Measurements from ENCODE around the gene PPP2R5C. TPM values are rescaled to one million over a fixed set of nuclear protein-coding genes. Genes with fewer than 3 reads are reported as not detected.

PPP2R5C gene
- total RNA-seq, 2 donors from 2014 or later: 516 to 530 TPM

DNA sequence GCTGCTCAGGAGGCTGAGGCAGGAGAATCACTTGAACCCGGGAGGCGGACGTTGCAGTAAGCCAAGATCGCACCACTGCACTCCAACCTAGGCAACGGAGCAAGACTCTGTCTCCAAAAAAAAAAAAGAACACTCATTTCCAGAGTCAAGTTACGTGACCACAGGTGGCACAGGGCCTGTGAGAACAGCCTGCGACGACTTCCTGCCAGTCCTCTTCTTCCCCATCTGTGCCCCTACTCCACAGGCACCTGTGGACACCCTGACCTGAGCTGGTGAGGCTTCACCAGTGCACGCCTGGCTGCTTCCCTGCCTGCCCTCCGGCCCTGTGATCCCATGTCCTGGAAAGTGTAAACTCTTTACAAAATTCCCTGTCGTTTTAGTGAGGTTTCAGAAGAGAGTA is 77.7 kb downstream of the PPP2R5C start:
- H3K9me3 ChIP-seq (ENCODE audit: control insufficient read depth, low read length, poor library complexity, severe bottlenecking): no peaks in the 10 kb centered on the region
- peak overlapping the region; percentile 83 for H3K4me3 Mint-ChIP-seq
- DNase-seq (no peak), ATAC-seq (peak; percentile 51)
- no peaks in the 10 kb centered on the region for H3K27me3 Mint-ChIP-seq
- H3K27ac Mint-ChIP-seq: peak overlapping the region; percentile 98
- peaks cover 9% of the 10 kb centered on the region for H3K36me3 Mint-ChIP-seq (ENCODE audit: low read depth)
- peaks cover 75% of the 10 kb centered on the region for H3K4me1 Mint-ChIP-seq

DNA sequence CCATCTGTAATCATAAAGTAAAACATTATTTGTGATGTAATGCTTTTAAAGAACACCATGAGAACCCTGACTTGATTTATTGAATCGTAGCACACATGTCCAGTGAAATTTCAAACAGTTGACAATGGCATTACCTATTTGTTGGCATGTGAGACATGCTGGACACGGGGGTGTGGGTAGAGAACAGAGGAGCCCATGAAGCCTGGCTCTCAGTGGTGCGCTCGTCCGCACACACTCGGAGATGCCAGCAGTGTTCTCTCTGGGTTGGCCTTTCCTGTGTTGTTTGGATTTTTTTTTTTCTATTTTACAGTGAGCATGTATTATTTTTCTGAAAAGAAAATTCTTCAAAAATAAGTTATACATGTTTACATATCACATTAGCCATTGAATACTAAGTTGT is 78.2 kb downstream of the PPP2R5C start:
- peaks cover 76% of the 10 kb centered on the region for H3K4me1 Mint-ChIP-seq
- peak overlapping the region; percentile 83 for H3K4me3 Mint-ChIP-seq
- H3K36me3 Mint-ChIP-seq (ENCODE audit: low read depth): peaks cover 9% of the 10 kb centered on the region

DNA sequence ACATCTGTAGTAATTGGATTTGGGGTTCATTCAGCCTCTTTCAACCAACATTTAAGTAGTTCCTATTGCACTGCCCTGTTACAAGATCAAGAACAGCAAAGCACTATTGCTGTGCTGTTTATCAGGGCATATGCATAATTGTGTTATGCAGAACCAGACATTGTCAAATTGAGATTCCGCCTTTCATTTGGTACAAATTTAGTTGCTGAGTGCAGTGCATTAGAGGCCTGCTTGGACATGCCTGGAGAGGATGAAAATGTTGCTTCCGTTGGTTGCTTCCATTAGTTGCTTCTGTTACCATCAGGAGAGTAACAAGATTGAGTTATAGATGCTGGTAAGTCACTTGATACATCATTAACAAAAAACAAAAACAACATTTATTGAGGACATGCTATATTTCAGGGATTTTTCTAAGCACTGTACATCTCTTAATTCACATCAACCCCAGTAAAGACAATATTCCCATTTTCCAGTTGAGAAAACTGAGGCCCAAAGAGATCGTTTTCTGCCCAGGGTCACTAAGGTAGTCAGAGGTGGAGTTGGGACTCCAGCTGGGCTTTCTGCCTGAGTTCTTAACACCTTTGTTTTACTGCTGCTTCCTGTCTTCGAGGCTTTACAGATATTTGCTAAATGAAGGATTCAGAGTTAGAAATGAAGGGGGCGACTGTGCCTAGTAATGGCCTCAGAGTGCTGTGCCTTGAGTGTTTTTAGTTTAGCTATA is 79.3 kb downstream of the PPP2R5C start:
- no peaks in the 10 kb centered on the region for H3K27me3 Mint-ChIP-seq
- peak overlapping the region; percentile 98 for H3K27ac Mint-ChIP-seq
- ATAC-seq (no peak), DNase-seq (no peak)
- peaks cover 74% of the 10 kb centered on the region for H3K4me1 Mint-ChIP-seq
- peak overlapping the region; percentile 58 for H3K4me3 Mint-ChIP-seq
- H3K36me3 Mint-ChIP-seq (ENCODE audit: low read depth): peaks cover 9% of the 10 kb centered on the region
- no peaks in the 10 kb centered on the region for H3K9me3 ChIP-seq (ENCODE audit: control insufficient read depth, low read length, poor library complexity, severe bottlenecking)

More for the DNA sequence above, 78.2 kb downstream of the PPP2R5C start:
- Mint-ChIP-seq H3K27ac (peak overlapping the region; percentile 98), H3K27me3 (no peaks in the 10 kb centered on the region)
- H3K9me3 ChIP-seq (ENCODE audit: control insufficient read depth, low read length, poor library complexity, severe bottlenecking): no peaks in the 10 kb centered on the region
- DNase-seq: no peak
- no peak for ATAC-seq

DNA sequence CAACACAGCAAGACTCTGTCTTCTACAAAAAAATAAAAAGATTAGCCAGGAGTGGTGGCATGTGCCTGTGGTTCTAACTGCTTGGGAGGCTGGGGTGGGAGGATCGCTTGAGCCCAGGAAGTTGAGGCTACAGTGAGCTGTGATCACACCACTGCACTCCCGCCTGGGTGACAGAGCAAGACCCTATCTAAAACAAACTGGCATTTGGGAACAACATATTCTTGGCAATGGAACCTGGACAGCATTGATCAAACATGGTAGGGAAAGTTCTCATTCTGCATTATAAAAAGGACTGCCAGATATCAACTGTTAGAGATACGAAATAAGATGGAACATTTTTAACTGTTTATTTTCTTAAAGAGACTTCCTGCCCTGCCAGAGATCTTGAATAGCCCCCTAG is 81.5 kb downstream of the PPP2R5C start:
- peak overlapping the region; percentile 7 for H3K4me3 Mint-ChIP-seq
- no peaks in the 10 kb centered on the region for H3K27me3 Mint-ChIP-seq
- peak overlapping the region; percentile 98 for H3K27ac Mint-ChIP-seq
- H3K9me3 ChIP-seq (ENCODE audit: control insufficient read depth, low read length, poor library complexity, severe bottlenecking): no peaks in the 10 kb centered on the region
- peaks cover 76% of the 10 kb centered on the region for H3K4me1 Mint-ChIP-seq
- DNase-seq (no peak), ATAC-seq (no peak)
- peaks cover 7% of the 10 kb centered on the region for H3K36me3 Mint-ChIP-seq (ENCODE audit: low read depth)

DNA sequence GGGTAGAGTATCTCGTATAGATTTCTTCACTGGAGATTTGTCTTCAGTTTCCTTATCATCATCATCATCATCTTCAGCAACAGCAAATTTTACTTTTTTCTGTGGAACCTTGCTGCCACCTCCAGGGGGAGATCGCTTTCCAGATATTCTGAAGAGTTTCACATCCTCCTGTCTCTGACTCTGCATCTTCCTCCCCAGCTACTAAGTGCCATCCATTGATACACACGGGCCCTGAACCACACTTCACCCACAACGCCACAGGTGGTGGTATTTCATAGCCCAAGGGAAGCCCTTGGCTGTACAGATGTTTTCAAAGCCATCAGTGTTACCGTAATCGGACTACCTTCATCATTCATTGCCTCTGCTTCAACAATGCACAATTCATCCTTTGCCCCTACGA is 82.2 kb downstream of the PPP2R5C start:
- Mint-ChIP-seq H3K27me3 (no peaks in the 10 kb centered on the region), H3K4me3 (peak overlapping the region; percentile 74), H3K36me3 (ENCODE audit: low read depth) (peaks cover 6% of the 10 kb centered on the region), H3K27ac (peak overlapping the region; percentile 98), H3K4me1 (peaks cover 74% of the 10 kb centered on the region)
- ATAC-seq (peak; percentile 88), DNase-seq (peak in 2 of 3 donors; percentile 42 to 45)
- no peaks in the 10 kb centered on the region for H3K9me3 ChIP-seq (ENCODE audit: control insufficient read depth, low read length, poor library complexity, severe bottlenecking)

DNA sequence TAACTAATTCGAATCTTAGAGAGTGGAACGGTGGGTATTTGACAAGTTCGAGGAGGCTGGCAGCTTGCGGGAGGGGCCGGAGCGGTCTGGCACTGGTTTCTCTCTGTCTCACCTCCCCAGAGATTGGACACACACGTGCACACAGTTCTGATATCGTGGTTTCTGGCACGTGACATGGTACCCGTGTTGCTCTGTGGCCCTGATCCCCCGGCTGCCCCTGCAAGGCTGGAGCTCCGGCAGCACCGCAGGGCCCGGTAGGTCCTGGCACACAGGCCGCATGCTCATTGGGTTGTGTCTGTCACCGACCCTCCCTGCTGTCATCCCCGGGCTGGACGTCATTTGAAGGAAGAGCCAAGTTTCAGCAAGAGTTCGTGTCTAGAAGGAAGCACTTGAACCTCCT is 82.7 kb downstream of the PPP2R5C start:
- ATAC-seq (no peak), DNase-seq (no peak)
- Mint-ChIP-seq H3K27ac (peak overlapping the region; percentile 98), H3K27me3 (no peaks in the 10 kb centered on the region), H3K4me3 (peak overlapping the region; percentile 28), H3K4me1 (peaks cover 74% of the 10 kb centered on the region), H3K36me3 (ENCODE audit: low read depth) (peaks cover 6% of the 10 kb centered on the region)
- no peaks in the 10 kb centered on the region for H3K9me3 ChIP-seq (ENCODE audit: control insufficient read depth, low read length, poor library complexity, severe bottlenecking)

DNA sequence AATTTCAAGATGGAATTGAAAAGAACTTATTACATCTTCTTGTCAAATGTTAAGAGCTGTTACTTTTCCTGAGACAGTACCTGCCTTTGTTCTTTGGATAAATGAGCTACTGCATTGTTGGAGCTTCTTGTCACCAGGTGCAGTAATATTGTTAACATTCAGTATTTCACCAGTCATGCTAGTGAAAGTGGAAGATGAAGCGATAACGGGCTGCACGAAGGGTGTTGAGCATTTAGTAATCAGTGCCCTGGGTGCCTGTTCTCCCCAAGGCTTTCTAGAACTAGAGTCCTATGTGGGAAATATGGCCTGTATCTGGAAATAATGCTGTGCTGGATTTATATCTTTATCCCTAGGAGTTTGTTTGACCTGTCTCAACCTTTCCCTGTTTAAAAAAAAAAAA is 83.2 kb downstream of the PPP2R5C start:
- ATAC-seq (no peak), DNase-seq (no peak)
- Mint-ChIP-seq H3K27me3 (no peaks in the 10 kb centered on the region), H3K4me1 (peaks cover 74% of the 10 kb centered on the region), H3K36me3 (ENCODE audit: low read depth) (peaks cover 4% of the 10 kb centered on the region), H3K27ac (peak overlapping the region; percentile 98), H3K4me3 (peak overlapping the region; percentile 28)
- H3K9me3 ChIP-seq (ENCODE audit: control insufficient read depth, low read length, poor library complexity, severe bottlenecking): no peaks in the 10 kb centered on the region

DNA sequence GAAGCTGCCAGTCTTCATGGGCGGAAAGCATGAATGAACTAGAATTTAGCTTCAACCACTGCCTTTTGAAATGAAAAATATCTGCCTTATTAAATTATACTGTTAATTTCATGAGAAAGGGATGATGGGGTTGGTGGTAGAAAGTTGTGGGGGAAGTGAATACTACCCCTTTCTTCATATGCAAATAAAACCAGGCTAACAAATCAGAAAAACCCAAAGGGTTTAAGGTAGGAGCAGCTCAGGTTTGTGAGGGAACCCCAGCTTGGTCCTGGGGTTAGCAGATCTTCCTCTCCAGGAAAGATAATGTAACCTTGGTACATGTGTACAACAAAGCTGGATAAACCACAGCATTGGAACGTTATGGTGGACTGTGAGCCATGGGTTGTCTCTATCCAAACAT is 84.0 kb downstream of the PPP2R5C start:
- Mint-ChIP-seq H3K4me1 (peaks cover 80% of the 10 kb centered on the region), H3K27me3 (no peaks in the 10 kb centered on the region), H3K4me3 (no peak overlapping the region), H3K27ac (peak overlapping the region; percentile 98), H3K36me3 (ENCODE audit: low read depth) (peaks cover 4% of the 10 kb centered on the region)
- ATAC-seq (no peak), DNase-seq (no peak)
- no peaks in the 10 kb centered on the region for H3K9me3 ChIP-seq (ENCODE audit: control insufficient read depth, low read length, poor library complexity, severe bottlenecking)

DNA sequence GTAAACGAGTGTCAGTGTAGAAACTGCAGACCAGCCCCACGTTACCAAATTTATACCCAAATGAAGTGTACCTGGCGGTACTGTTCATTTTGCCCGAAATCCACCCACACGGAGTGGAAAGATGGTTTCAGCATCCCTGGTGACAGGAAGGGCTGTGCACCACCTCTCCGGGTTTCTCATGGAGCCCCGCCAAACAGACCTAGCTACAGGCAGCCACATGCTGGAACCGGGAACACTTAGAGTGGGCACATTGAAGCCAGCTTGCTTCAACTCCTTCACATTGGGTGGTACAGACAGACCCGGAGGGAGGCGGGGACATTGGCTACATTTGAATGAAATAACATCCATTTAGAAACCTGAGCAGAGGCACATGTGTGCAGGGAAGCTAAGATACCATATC is 84.4 kb downstream of the PPP2R5C start:
- ATAC-seq (no peak), DNase-seq (no peak)
- Mint-ChIP-seq H3K4me1 (peaks cover 78% of the 10 kb centered on the region), H3K27ac (peak overlapping the region; percentile 98), H3K4me3 (peak overlapping the region; percentile 71), H3K36me3 (ENCODE audit: low read depth) (peaks cover 4% of the 10 kb centered on the region), H3K27me3 (no peaks in the 10 kb centered on the region)
- H3K9me3 ChIP-seq (ENCODE audit: control insufficient read depth, low read length, poor library complexity, severe bottlenecking): no peaks in the 10 kb centered on the region

DNA sequence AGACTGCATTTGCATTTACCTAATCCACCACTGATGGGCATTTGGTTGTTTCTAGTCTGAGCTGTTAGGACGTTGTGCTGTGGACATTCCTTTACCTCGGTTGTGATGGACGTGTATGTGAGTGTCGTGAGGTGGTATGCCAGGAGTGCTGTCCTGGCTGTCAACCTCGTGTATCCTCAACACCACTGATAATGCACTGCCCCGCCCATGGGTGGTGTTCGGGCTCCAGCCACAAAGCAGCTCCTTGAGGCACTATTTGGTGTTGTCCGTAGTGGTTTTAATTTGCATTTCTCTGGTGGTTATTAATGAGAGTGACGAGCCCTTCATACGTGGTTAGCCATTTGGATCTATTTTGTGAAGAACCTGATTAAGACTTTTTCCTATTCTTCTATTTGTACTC is 87.6 kb downstream of the PPP2R5C start:
- peaks cover 75% of the 10 kb centered on the region for H3K4me1 Mint-ChIP-seq
- no peaks in the 10 kb centered on the region for H3K9me3 ChIP-seq (ENCODE audit: control insufficient read depth, low read length, poor library complexity, severe bottlenecking)
- H3K27ac Mint-ChIP-seq: peak overlapping the region; percentile 93
- H3K27me3 Mint-ChIP-seq: no peaks in the 10 kb centered on the region
- no peak for DNase-seq
- no peaks in the 10 kb centered on the region for H3K36me3 Mint-ChIP-seq (ENCODE audit: low read depth)
- peak overlapping the region; percentile 67 for H3K4me3 Mint-ChIP-seq
- ATAC-seq: no peak

DNA sequence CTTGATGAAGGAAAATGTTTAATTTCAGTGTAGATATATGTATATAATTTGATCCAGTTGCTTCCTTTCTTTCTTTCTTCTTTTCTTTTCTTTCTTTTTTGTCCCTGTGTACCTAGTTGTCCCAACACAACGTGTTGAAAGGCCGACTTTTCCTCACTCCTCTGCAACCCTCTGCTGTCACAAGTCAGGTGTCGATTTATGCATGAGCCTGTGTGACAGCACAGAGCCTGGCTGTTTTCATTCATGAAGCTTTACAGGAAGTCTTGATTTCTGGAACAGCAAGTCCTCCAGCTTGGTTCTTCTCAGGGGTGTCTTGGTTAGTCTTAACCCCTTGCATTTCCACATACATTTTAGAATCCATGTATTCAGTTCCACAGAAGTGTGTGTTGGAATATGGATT is 88.1 kb downstream of the PPP2R5C start:
- ATAC-seq: no peak
- no peak for DNase-seq
- Mint-ChIP-seq H3K27me3 (no peaks in the 10 kb centered on the region), H3K4me1 (peaks cover 75% of the 10 kb centered on the region), H3K36me3 (ENCODE audit: low read depth) (peaks cover 2% of the 10 kb centered on the region), H3K27ac (peak overlapping the region; percentile 93), H3K4me3 (peak overlapping the region; percentile 79)
- no peaks in the 10 kb centered on the region for H3K9me3 ChIP-seq (ENCODE audit: control insufficient read depth, low read length, poor library complexity, severe bottlenecking)

DNA sequence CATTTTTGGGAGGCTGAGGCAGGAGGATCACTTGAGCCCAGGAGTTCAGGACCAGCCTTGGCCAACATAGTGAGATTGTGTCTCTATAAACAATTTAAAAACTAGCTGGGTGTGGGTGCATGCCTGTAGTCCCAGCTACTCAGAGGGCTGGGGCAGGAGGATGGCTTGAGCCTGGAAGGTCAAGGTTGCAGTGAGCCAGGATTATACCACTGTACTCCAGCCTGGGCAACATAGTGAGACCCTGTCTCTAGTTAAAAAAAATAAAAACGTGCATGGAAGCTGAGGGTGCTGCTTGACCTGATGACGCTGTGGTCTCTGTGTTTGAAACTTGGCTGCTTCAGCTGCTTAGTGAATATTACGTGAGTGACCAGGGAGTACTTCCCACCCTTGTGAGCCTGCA is 89.7 kb downstream of the PPP2R5C start:
- Mint-ChIP-seq H3K4me3 (no peak overlapping the region), H3K27ac (peak overlapping the region; percentile 95), H3K36me3 (ENCODE audit: low read depth) (peaks cover 2% of the 10 kb centered on the region), H3K4me1 (peaks cover 72% of the 10 kb centered on the region), H3K27me3 (no peaks in the 10 kb centered on the region)
- DNase-seq (no peak), ATAC-seq (no peak)
- no peaks in the 10 kb centered on the region for H3K9me3 ChIP-seq (ENCODE audit: control insufficient read depth, low read length, poor library complexity, severe bottlenecking)

DNA sequence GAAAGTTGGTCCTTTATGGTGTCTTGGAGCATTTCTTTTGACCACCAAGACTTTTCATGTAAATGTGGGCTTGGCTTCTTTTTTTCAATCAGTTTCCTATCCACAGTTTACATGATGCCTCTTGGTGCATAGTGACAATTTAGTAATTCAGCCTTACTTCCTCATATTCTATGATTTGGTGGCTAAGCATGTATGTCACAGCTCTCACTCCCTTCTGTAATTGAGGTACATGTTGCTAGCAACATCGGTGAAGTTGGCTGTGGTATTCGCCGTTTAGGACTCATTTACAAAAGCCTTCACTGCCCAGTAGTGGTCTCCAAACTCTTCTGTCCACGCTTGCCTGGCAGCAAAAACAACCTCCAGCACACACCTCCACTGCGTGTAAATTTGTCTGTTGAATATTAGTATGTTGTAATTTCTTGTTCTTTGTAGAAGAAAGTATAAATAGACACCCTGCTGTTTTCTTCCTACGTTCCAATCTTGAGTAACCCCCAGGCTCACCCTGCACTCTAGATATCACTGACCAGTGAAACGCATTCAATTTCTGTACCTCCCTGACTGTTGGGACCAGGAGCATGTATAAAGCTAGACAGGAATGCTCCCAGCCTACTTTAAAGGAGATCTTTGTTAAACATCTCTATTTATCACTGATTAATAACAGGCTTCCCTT is 90.4 kb downstream of the PPP2R5C start:
- ATAC-seq (no peak), DNase-seq (no peak)
- H3K4me1 Mint-ChIP-seq: peaks cover 72% of the 10 kb centered on the region
- peak overlapping the region; percentile 95 for H3K27ac Mint-ChIP-seq
- H3K36me3 Mint-ChIP-seq (ENCODE audit: low read depth): peaks cover 2% of the 10 kb centered on the region
- no peaks in the 10 kb centered on the region for H3K27me3 Mint-ChIP-seq
- H3K4me3 Mint-ChIP-seq: no peak overlapping the region
- H3K9me3 ChIP-seq (ENCODE audit: control insufficient read depth, low read length, poor library complexity, severe bottlenecking): no peaks in the 10 kb centered on the region

DNA sequence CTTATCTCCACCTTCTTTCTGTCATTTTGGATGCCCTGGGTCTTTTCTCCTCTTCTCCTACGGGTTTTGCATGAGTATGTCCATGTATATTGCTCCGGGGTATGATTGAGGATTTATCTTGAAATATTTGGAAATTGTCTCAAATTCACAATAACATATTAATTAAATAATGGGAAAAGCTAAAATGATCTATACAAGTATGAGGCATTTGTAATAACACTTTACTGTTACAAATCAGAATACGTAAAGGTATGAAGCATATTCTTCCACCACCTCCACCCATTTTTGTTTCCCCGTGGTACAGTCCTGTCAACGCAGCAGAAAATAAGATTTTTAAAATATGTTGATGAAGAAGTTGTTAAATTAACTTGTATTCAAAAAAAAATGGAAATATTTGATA is 91.3 kb downstream of the PPP2R5C start:
- H3K36me3 Mint-ChIP-seq (ENCODE audit: low read depth): peaks cover 2% of the 10 kb centered on the region

More for the DNA sequence above, 91.3 kb downstream of the PPP2R5C start:
- no peaks in the 10 kb centered on the region for H3K9me3 ChIP-seq (ENCODE audit: control insufficient read depth, low read length, poor library complexity, severe bottlenecking)
- no peak overlapping the region for H3K4me3 Mint-ChIP-seq
- no peak for ATAC-seq
- peak overlapping the region; percentile 95 for H3K27ac Mint-ChIP-seq
- DNase-seq: no peak
- H3K27me3 Mint-ChIP-seq: no peaks in the 10 kb centered on the region
- H3K4me1 Mint-ChIP-seq: peaks cover 72% of the 10 kb centered on the region

All from T-helper 17 cell (primary cell).